Upper lobe of left lung (tissue), 4 donors: ENCODE results near the gene TEX36.

Experiments used
- POLR2AphosphoS5 ChIP-seq, 2 donors: sonication (generic); formaldehyde crosslinking; IDR thresholded peaks; one replicate each; pipeline ENCODE4 v1.5.1; 2017; ENCODE audit warnings: antibody characterized with exemption in 2 of 2
- TF ChIP-seq, protein P1 (sequence below), 6 experiments: fragments of 450-650 bp in 4 of 6; fragments of 200-600 bp in 2 of 6; sonication (generic) in 2 of 6; IDR thresholded peaks; one replicate each; pipeline ENCODE4 v1.5.1; 2016 to 2019; ENCODE audit warnings: antibody characterized with exemption in 6 of 6

DNA sequence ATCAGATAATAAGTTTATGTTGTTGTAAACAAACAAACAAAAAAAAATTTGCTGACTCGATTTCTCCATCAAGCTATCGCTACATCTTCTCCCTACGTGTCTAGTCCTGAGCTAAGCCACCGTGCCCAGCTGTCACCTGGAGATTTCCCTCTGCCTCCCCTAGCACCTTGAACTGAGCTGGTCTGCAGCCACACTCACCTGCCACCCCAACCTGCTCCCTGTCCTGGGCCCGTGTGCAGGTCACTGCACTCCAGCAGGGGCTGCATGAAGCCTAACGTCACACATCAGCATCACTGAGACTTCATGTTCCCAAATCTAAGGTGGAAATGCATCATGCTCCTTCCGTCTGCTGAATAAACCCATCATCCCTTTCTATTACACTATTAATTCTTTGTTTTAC lies 44.4 kb downstream of the TEX36 start:
- TF ChIP-seq, protein P1, sequence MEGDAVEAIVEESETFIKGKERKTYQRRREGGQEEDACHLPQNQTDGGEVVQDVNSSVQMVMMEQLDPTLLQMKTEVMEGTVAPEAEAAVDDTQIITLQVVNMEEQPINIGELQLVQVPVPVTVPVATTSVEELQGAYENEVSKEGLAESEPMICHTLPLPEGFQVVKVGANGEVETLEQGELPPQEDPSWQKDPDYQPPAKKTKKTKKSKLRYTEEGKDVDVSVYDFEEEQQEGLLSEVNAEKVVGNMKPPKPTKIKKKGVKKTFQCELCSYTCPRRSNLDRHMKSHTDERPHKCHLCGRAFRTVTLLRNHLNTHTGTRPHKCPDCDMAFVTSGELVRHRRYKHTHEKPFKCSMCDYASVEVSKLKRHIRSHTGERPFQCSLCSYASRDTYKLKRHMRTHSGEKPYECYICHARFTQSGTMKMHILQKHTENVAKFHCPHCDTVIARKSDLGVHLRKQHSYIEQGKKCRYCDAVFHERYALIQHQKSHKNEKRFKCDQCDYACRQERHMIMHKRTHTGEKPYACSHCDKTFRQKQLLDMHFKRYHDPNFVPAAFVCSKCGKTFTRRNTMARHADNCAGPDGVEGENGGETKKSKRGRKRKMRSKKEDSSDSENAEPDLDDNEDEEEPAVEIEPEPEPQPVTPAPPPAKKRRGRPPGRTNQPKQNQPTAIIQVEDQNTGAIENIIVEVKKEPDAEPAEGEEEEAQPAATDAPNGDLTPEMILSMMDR (IDR thresholded peaks at IDR 0.05), result no peak
- no peak for TF ChIP-seq POLR2AphosphoS5 (IDR thresholded peaks at IDR 0.05)
